ENCODE results near the gene RNF166. TPM values are rescaled to one million over a fixed set of nuclear protein-coding genes. Genes with fewer than 3 reads are reported as not detected.

Gene RNF166
- total and polyA plus RNA-seq, 2 of the 13 experiments (the other 11 are each of a cell fraction or from before 2014, with no cell fraction given): 21.4 to 23.0 TPM

DNA sequence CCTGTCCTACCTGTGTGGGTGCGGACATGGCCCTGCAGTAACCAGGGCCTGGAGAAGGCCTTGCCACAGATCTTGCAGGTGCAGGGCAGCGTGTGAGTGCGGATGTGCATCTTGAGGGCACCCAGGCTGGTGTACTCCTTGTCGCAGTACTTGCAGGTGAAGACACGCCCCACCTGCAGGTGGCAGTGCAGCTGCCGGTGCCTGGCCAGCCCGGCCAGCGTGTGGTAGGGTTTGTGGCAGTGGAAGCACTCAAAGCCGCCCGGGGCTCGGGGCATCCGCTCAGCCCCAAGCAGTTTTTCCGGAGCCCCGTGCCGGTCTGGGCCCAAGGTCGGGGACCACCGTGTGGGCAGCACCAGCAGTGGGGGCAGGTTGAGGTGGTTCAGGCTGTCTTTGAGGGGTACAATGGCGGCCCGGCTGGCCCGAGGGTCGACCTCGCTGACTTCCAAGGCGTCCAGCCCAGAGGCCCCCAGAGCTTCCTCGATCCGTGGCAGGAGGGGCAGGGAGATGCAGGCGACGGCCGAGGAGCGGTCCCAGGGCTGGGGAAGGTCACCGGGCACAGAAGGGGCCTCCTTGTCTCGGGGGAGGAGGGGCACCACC lies 25.0 kb downstream of the RNF166 start (continued):
- TF ChIP-seq, protein P1, sequence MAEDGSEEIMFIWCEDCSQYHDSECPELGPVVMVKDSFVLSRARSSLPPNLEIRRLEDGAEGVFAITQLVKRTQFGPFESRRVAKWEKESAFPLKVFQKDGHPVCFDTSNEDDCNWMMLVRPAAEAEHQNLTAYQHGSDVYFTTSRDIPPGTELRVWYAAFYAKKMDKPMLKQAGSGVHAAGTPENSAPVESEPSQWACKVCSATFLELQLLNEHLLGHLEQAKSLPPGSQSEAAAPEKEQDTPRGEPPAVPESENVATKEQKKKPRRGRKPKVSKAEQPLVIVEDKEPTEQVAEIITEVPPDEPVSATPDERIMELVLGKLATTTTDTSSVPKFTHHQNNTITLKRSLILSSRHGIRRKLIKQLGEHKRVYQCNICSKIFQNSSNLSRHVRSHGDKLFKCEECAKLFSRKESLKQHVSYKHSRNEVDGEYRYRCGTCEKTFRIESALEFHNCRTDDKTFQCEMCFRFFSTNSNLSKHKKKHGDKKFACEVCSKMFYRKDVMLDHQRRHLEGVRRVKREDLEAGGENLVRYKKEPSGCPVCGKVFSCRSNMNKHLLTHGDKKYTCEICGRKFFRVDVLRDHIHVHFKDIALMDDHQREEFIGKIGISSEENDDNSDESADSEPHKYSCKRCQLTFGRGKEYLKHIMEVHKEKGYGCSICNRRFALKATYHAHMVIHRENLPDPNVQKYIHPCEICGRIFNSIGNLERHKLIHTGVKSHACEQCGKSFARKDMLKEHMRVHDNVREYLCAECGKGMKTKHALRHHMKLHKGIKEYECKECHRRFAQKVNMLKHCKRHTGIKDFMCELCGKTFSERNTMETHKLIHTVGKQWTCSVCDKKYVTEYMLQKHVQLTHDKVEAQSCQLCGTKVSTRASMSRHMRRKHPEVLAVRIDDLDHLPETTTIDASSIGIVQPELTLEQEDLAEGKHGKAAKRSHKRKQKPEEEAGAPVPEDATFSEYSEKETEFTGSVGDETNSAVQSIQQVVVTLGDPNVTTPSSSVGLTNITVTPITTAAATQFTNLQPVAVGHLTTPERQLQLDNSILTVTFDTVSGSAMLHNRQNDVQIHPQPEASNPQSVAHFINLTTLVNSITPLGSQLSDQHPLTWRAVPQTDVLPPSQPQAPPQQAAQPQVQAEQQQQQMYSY (CRISPR knock-in tag; IDR thresholded peaks at IDR 0.05): no peak
- TF ChIP-seq ZNF577 (CRISPR knock-in tag; IDR thresholded peaks at IDR 0.05; ENCODE audit: borderline replicate concordance, low read depth) (no peak), ZNF674 (CRISPR knock-in tag; IDR thresholded peaks at IDR 0.05; ENCODE audit: low read depth) (no peak), USF2 (IDR thresholded peaks at IDR 0.05; ENCODE audit: low read depth, low read length) (no peak), USF2 (CRISPR knock-in tag; IDR thresholded peaks at IDR 0.05; ENCODE audit: borderline replicate concordance) (no peak), ZNF329 (CRISPR knock-in tag; IDR thresholded peaks at IDR 0.05; ENCODE audit: low read depth) (no peak), ZBTB14 (CRISPR knock-in tag; IDR thresholded peaks at IDR 0.05) (no peak), SYNCRIP (IDR thresholded peaks at IDR 0.05; ENCODE audit: insufficient read depth, low read depth, low read length) (no peak), NFIB (CRISPR knock-in tag; IDR thresholded peaks at IDR 0.05; ENCODE audit: borderline replicate concordance) (0 out of 2 replicates have a peak, but pooled peaks have one; percentile 54), FIP1L1 (IDR thresholded peaks at IDR 0.05; ENCODE audit: borderline replicate concordance, insufficient read depth, low read depth, low read length) (no peak)
- TF ChIP-seq, protein P2, sequence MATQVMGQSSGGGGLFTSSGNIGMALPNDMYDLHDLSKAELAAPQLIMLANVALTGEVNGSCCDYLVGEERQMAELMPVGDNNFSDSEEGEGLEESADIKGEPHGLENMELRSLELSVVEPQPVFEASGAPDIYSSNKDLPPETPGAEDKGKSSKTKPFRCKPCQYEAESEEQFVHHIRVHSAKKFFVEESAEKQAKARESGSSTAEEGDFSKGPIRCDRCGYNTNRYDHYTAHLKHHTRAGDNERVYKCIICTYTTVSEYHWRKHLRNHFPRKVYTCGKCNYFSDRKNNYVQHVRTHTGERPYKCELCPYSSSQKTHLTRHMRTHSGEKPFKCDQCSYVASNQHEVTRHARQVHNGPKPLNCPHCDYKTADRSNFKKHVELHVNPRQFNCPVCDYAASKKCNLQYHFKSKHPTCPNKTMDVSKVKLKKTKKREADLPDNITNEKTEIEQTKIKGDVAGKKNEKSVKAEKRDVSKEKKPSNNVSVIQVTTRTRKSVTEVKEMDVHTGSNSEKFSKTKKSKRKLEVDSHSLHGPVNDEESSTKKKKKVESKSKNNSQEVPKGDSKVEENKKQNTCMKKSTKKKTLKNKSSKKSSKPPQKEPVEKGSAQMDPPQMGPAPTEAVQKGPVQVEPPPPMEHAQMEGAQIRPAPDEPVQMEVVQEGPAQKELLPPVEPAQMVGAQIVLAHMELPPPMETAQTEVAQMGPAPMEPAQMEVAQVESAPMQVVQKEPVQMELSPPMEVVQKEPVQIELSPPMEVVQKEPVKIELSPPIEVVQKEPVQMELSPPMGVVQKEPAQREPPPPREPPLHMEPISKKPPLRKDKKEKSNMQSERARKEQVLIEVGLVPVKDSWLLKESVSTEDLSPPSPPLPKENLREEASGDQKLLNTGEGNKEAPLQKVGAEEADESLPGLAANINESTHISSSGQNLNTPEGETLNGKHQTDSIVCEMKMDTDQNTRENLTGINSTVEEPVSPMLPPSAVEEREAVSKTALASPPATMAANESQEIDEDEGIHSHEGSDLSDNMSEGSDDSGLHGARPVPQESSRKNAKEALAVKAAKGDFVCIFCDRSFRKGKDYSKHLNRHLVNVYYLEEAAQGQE (IDR thresholded peaks at IDR 0.05; ENCODE audit: borderline replicate concordance in 1 of 2, low read depth in 1 of 2, low read length in 2 of 2): no peak
